Glutamatergic neuron (in vitro differentiated cells): ENCODE data around the gene CELF2. TPM values are rescaled to one million over a fixed set of nuclear protein-coding genes. Genes with fewer than 3 reads are reported as not detected.

Experiments
- DNase-seq: peaks from one replicate; pipeline ENCODE4 v3.0.0; 2022
- H3K27ac Mint-ChIP-seq: one replicate; pipeline ENCODE4 v1.8.0; 2020; ENCODE audit warnings: mild to moderate bottlenecking, mixed read lengths, inconsistent platforms; ENCODE audit not compliant: unreplicated experiment
- H3K27me3 Mint-ChIP-seq: one replicate; pipeline ENCODE4 v1.8.0; 2020; ENCODE audit warnings: mild to moderate bottlenecking, moderate library complexity, mixed read lengths, inconsistent platforms; ENCODE audit not compliant: unreplicated experiment
- H3K36me3 Mint-ChIP-seq: one replicate; pipeline ENCODE4 v1.8.0; 2020; ENCODE audit warnings: mild to moderate bottlenecking, mixed read lengths, inconsistent platforms; ENCODE audit not compliant: unreplicated experiment
- H3K4me1 Mint-ChIP-seq: one replicate; pipeline ENCODE4 v1.8.0; 2020; ENCODE audit warnings: mild to moderate bottlenecking, low read depth, mixed read lengths, inconsistent platforms; ENCODE audit not compliant: unreplicated experiment
- H3K4me3 Mint-ChIP-seq: one replicate; pipeline ENCODE4 v1.8.0; 2020; ENCODE audit warnings: mild to moderate bottlenecking, mixed read lengths, inconsistent platforms; ENCODE audit not compliant: unreplicated experiment
- H3K9me3 Mint-ChIP-seq: one replicate; pipeline ENCODE4 v1.8.0; 2020; ENCODE audit warnings: mild to moderate bottlenecking, moderate library complexity, mixed read lengths, inconsistent platforms; ENCODE audit not compliant: unreplicated experiment
- total RNA-seq: library from RNA; stranded (reverse); fragmentation: NEBNext Ultra II Directional; extraction: Animal tissue kit (Norgen Biotek cat#: 25700); gene quantifications from one replicate; pipeline ENCODE4 v1.2.1, GENCODE V29; 2021; ENCODE audit not compliant: unreplicated experiment
- TF ChIP-seq, protein P1 (sequence below): fragments of 200-600 bp; sonication (generic); IDR thresholded peaks from one replicate; pipeline ENCODE4 v1.5.0; 2021; ENCODE audit not compliant: partially characterized antibody, unreplicated experiment

Gene CELF2
- total RNA-seq, 1 donor from 2014 or later, result 47.4 TPM

DNA sequence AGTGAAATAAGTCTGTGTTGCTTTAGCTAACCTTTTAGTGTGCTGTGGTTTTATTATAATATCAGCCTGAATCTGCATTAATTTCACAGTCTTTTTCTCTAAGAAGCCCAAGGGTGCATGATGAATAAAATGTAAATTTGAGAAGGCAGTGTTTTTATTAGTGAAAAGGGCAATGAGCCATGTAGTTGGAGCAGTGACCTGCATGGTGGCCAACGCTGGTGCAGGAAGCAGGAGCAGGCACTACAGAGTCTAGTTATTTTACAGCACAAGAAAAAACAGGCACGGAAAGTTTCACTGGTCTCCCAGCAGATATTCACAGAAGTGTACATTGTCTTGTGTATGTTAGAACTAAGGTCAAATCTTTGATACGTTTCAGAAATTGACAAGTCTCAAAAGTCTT lies 247.8 kb downstream of the CELF2 start:
- DNase-seq, result no peak
- no peak overlapping the region for H3K27ac Mint-ChIP-seq
- peaks cover 39% of the 10 kb centered on the region for H3K4me1 Mint-ChIP-seq
- TF ChIP-seq, protein P1, sequence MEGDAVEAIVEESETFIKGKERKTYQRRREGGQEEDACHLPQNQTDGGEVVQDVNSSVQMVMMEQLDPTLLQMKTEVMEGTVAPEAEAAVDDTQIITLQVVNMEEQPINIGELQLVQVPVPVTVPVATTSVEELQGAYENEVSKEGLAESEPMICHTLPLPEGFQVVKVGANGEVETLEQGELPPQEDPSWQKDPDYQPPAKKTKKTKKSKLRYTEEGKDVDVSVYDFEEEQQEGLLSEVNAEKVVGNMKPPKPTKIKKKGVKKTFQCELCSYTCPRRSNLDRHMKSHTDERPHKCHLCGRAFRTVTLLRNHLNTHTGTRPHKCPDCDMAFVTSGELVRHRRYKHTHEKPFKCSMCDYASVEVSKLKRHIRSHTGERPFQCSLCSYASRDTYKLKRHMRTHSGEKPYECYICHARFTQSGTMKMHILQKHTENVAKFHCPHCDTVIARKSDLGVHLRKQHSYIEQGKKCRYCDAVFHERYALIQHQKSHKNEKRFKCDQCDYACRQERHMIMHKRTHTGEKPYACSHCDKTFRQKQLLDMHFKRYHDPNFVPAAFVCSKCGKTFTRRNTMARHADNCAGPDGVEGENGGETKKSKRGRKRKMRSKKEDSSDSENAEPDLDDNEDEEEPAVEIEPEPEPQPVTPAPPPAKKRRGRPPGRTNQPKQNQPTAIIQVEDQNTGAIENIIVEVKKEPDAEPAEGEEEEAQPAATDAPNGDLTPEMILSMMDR, result no peak
- no peaks in the 10 kb centered on the region for H3K9me3 Mint-ChIP-seq
- H3K4me3 Mint-ChIP-seq, result no peak overlapping the region
- H3K36me3 Mint-ChIP-seq, result no peaks in the 10 kb centered on the region
- H3K27me3 Mint-ChIP-seq, result no peaks in the 10 kb centered on the region

DNA sequence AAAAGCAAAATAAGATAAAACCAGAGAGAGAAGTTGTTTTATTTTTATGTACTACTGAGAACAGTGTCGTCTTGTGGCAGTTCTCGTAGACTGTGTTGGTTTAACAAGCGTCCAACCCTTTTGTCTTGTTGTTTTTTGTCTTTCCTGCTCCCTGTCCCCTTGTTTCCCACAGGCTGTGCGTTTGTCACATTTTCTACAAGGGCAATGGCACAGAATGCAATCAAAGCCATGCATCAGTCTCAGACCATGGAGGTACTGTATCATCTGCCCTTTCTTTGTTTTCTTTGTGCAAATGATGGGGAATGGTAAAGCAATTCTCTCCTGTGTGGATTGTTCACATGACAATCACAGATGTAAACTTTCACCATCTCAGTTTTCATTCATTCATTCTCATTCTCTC lies 248.8 kb downstream of the CELF2 start:
- Mint-ChIP-seq H3K27ac (peak overlapping the region; percentile 0), H3K4me3 (no peak overlapping the region), H3K9me3 (no peaks in the 10 kb centered on the region), H3K27me3 (no peaks in the 10 kb centered on the region), H3K4me1 (peaks cover 42% of the 10 kb centered on the region), H3K36me3 (no peaks in the 10 kb centered on the region)
- DNase-seq, result no peak
- TF ChIP-seq, protein P1, result no peak

DNA sequence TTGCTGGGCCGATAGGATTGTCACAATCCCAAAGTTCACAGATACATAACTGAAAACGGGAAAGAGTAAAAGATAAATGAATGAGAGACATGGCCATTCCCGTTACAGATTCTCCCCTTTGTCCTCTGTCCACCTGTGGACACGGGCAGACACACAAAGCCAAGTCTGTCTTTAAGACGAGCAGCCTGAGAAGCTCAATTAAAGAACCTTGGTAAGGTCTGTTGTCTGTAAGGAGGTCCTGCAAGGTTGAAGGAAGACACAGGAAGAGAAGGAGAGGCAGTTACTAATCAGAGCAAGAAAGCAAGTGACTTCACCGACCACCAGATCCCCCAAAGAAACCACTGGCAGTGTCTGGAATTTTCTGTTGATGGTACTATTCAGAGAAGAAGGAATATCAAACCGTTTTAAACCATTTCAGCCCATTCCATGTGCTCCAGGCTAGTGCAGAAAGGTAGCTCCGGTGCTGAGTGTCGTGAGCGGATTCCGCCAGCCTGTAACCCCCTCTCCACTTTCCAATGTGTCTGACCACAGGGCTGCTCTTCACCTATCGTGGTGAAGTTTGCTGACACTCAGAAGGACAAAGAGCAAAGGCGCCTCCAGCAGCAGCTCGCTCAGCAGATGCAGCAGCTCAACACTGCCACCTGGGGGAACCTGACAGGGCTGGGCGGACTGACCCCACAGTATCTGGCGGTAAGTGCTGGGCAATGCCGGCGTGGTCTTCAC lies 252.6 kb downstream of the CELF2 start:
- no peaks in the 10 kb centered on the region for H3K36me3 Mint-ChIP-seq
- peak; percentile 93 for DNase-seq
- H3K4me3 Mint-ChIP-seq, result no peak overlapping the region
- TF ChIP-seq, protein P1, result peak; percentile 87
- H3K27ac Mint-ChIP-seq, result peak overlapping the region; percentile 67
- no peaks in the 10 kb centered on the region for H3K9me3 Mint-ChIP-seq
- peaks cover 5% of the 10 kb centered on the region for H3K27me3 Mint-ChIP-seq
- peaks cover 33% of the 10 kb centered on the region for H3K4me1 Mint-ChIP-seq

DNA sequence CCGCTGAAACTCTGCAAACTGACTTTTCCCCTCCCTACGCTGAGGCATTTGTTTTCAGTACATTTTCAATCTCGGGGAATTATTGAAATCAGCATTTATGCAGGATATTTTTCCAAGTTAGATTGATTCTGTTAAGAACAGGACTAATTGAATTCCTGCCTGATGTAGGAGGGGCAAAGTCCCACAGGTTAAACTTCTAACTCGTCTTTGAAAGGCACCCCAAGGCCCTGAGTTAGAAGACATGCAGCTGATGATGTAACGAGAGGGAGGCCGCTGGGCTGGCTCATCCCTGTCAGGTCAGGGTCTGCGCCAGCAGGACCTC lies 253.1 kb downstream of the CELF2 start:
- Mint-ChIP-seq H3K36me3 (no peaks in the 10 kb centered on the region), H3K4me3 (no peak overlapping the region), H3K4me1 (peaks cover 31% of the 10 kb centered on the region), H3K9me3 (no peaks in the 10 kb centered on the region), H3K27me3 (peaks cover 5% of the 10 kb centered on the region), H3K27ac (no peak overlapping the region)
- TF ChIP-seq, protein P1, result peak; percentile 51
- no peak for DNase-seq

DNA sequence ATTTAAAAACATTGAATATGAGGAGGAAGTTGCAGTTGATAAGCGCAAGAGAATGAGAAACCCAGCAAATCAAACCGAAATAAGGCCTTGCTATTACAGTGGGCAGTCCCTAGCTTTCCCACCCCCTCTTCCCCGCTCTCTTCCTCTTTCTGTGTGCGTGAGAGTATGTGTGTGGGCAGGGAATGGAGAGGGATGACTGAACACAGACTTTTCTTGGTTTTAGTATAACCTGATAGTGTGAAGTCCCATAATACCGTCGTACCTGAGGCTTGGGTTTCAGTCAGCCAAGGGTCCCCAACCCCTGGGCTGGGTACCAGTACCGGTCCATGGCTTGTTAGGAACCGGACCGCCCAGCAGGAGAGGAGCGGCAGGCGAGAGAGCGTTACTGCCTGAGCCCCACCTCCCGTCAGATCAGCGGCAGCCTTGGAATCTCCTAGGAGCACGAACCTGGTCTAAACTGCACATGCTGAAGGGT lies 255.3 kb downstream of the CELF2 start:
- H3K27ac Mint-ChIP-seq, result no peak overlapping the region
- H3K27me3 Mint-ChIP-seq, result peaks cover 7% of the 10 kb centered on the region
- no peak for DNase-seq
- no peak overlapping the region for H3K4me3 Mint-ChIP-seq
- no peaks in the 10 kb centered on the region for H3K36me3 Mint-ChIP-seq
- TF ChIP-seq, protein P1, result no peak
- no peaks in the 10 kb centered on the region for H3K9me3 Mint-ChIP-seq
- H3K4me1 Mint-ChIP-seq, result peaks cover 32% of the 10 kb centered on the region
